Panc1 (cell line): Measurements from ENCODE around the gene TUBA4A. TPM values are rescaled to one million over a fixed set of nuclear protein-coding genes. Genes with fewer than 3 reads are reported as not detected.

Experiments
- ATAC-seq: fragments of 200-7000 bp; cut with Tn5 transposase; 2 replicates; pipeline ENCODE4 v1.9.1; 2020; ENCODE audit warnings: mild to moderate bottlenecking, moderate library complexity
- BruUV-seq: library from RNA; stranded (reverse); fragments of 400-500 nt; replicated peaks from 2 replicates; lab custom pipeline; 2021; lab: Mats Ljungman, UMichigan
- CTCF ChIA-PET: fragments of 300-600 bp; sonication (Branson Sonifier 250); formaldehyde crosslinking; loops from one replicate; lab custom pipeline; 2022; ENCODE audit warnings: antibody characterized with exemption; lab: Charles Lee
- POLR2A ChIA-PET: fragments of 300-600 bp; sonication (Branson Sonifier 250); formaldehyde crosslinking; loops from one replicate; lab custom pipeline; 2022; ENCODE audit warnings: antibody characterized with exemption; lab: Charles Lee
- DNase-seq: peaks from one replicate; pipeline ENCODE4 v3.0.0-alpha.2; 2010; ENCODE audit warnings: low read depth, low spot score
- H3K27ac ChIP-seq: 2 replicates; pipeline ENCODE4 v1.5.1; 2011; ENCODE audit warnings: mild to moderate bottlenecking, low read length, inconsistent platforms
- H3K27me3 ChIP-seq: fragments of 200-500 bp; sonication (Bioruptor generic); 2 replicates; pipeline ENCODE4 v1.6.0; 2014; ENCODE audit warnings: low read length, inconsistent platforms; ENCODE audit not compliant: control insufficient read depth, insufficient read depth
- H3K36me3 ChIP-seq: fragments of 200-500 bp; sonication (Bioruptor generic); 2 replicates; pipeline ENCODE4 v1.5.1; 2014; ENCODE audit warnings: inconsistent platforms, mild to moderate bottlenecking, low read length, moderate library complexity; ENCODE audit not compliant: control insufficient read depth, insufficient read depth
- H3K4me1 ChIP-seq: 2 replicates; pipeline ENCODE4 v1.5.1; 2011; ENCODE audit warnings: inconsistent platforms, mild to moderate bottlenecking, low read length, moderate library complexity; ENCODE audit not compliant: control insufficient read depth, insufficient read depth
- H3K4me3 ChIP-seq, 2 experiments: 2 replicates each; pipeline ENCODE4 v1.5.1; 2011 to 2012; ENCODE audit warnings: low read depth in 2 of 2, low read length in 2 of 2, mild to moderate bottlenecking in 2 of 2, inconsistent platforms in 1 of 2, moderate library complexity in 1 of 2
- H3K9me3 ChIP-seq: fragments of 200-500 bp; sonication (Bioruptor generic); 2 replicates; pipeline ENCODE4 v1.5.1; 2014; ENCODE audit warnings: low read depth, mild to moderate bottlenecking, inconsistent platforms, low read length, moderate library complexity; ENCODE audit not compliant: control insufficient read depth, insufficient read depth
- POLR2AphosphoS5 ChIP-seq: IDR thresholded peaks from 2 replicates; pipeline ENCODE4 v1.6.1; 2012; ENCODE audit warnings: mild to moderate bottlenecking, low read depth, low read length, moderate library complexity
- SIN3A ChIP-seq: IDR thresholded peaks from 2 replicates; pipeline ENCODE4 v1.6.1; 2012; ENCODE audit warnings: low read depth, mild to moderate bottlenecking, low read length, moderate library complexity, borderline replicate concordance; ENCODE audit not compliant: insufficient read depth
- TCF7L2 ChIP-seq: IDR thresholded peaks from 2 replicates; pipeline ENCODE4 v1.6.1; 2011; ENCODE audit warnings: mild to moderate bottlenecking, low read depth, low read length, inconsistent platforms
- in situ Hi-C: cut with HindIII; loops from 2 replicates; pipeline ENCODE4 v1.10.0; 2016; ENCODE audit warnings: low sequenced_read_pairs, low pct_unique_long_range_greater_than_20kb
- intact Hi-C: fragments of 100-400 bp; cut with micrococcal nuclease; formaldehyde crosslinking; loops from one replicate; pipeline ENCODE4 v1.10.0; 2022; ENCODE audit not compliant: unreplicated experiment
- total RNA-seq: library from RNA; stranded (reverse); gene quantifications from one replicate; pipeline ENCODE4 v1.2.1, GENCODE V29; 2021; ENCODE audit not compliant: unreplicated experiment
- TF ChIP-seq, protein P1 (sequence below): fragments of 450-650 bp; IDR thresholded peaks from 2 replicates; pipeline ENCODE4 v1.5.1; 2017; ENCODE audit warnings: mild to moderate bottlenecking
- TF ChIP-seq, protein P2 (sequence below), 2 experiments: IDR thresholded peaks; 2 replicates each; pipeline ENCODE4 v1.6.1; 2011 to 2012; ENCODE audit warnings: low read depth in 2 of 2, control low read depth in 1 of 2, low read length in 1 of 2, mild to moderate bottlenecking in 1 of 2, moderate library complexity in 1 of 2; ENCODE audit not compliant: insufficient read depth in 1 of 2

The TUBA4A gene
- total RNA-seq, 1 experiment from 2014 or later = 12.9 TPM

DNA sequence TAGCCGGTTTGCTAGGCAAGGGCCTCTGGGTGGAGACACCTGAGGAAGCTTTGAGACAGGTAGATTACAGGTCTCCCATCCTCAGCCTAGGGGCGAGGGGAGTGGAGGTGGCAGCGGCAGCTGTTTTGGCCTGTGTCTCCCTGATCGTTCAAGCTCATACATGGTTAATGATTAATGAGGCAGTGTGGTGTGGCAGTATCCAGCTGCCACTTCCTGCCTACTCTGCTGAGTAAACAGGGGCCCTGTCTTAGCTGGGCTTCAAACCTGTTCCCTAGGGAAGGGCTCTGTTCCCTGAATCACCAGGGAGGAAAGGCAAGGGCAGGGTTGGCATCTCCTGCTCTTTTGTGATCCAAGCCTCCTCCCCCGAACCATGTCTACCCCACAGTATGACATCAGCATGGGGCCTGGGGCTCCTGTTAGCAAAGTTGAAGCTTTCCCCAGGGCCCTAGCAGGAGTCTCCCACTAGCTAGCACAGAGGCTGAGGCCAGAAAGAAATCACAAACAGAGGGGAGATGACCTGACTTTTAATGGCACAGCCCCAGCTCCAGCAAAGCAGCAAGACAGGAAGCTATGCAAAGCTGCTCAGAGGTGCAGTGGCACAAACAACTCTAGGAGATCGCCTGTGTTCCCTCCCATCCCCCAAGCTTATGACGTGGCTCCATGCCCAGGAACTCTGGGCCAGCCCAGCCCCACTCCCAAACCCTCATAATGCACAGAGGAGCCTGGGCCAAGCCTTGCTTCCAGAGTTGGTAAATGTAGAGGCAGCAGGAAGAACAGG, 4.3 kb downstream of the TUBA4A start:
- Histone ChIP-seq H3K9me3 (no peaks in the 10 kb centered on the region), H3K36me3 (no peaks in the 10 kb centered on the region; the same call in 1 of the 2 replicates), H3K4me3 (no peak overlapping the region), H3K27me3 (no peaks in the 10 kb centered on the region), H3K27ac (peak overlapping the region; percentile 65), H3K4me1 (peaks cover 50% of the 10 kb centered on the region)
- DNase-seq (no peak), ATAC-seq (peak; percentile 7; the same call in 1 of the 2 replicates)
- CTCF ChIA-PET = interaction anchor here (0.6 to 1.1 kb wide), 3 partner anchors 31 to 102 kb away, joined by 3 to 6 read pairs (median 3); no protein-coding TSS in a partner anchor
- in situ Hi-C loops = no loop called here
- POLR2A ChIA-PET = interaction anchor here (0.5 to 0.6 kb wide), 2 partner anchors 38 to 237 kb away, joined by 5 to 13 read pairs; no protein-coding TSS in a partner anchor
- peak; percentile 11; the same call in 1 of the 2 replicates for TF ChIP-seq POLR2AphosphoS5
- no peak for TF ChIP-seq SIN3A
- intact Hi-C loops = no loop called here
- BruUV-seq = no TSS peak

DNA sequence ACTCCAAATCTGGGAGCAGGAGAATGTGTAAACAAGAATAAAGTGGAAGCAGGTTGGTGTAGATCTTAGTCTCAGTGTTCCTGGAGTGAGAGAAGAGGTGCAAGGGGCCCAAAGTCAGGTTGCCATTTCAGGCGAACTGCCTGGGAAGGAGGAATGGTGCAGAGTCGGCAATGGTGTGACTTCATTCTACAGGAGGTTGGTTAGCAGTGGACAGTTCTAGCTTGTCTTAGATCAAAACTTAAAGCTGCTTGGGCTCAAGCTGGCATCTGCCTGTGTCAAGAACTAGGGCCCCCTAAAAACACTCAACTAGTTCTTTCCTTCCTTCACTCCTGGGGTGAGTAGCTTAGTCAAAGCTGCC, 4.9 kb downstream of the TUBA4A start:
- Histone ChIP-seq H3K36me3 (no peaks in the 10 kb centered on the region; the same call in 1 of the 2 replicates), H3K9me3 (no peaks in the 10 kb centered on the region), H3K4me3 (no peak overlapping the region), H3K4me1 (peaks cover 51% of the 10 kb centered on the region), H3K27ac (peak overlapping the region; percentile 65), H3K27me3 (no peaks in the 10 kb centered on the region)
- in situ Hi-C loops = no loop called here
- no peak for DNase-seq
- no peak for ATAC-seq
- POLR2A ChIA-PET = interaction anchor here (0.7 kb wide), 1 partner anchor 30 kb away, joined by 3 read pairs; no protein-coding TSS in a partner anchor
- TF ChIP-seq, protein P1, sequence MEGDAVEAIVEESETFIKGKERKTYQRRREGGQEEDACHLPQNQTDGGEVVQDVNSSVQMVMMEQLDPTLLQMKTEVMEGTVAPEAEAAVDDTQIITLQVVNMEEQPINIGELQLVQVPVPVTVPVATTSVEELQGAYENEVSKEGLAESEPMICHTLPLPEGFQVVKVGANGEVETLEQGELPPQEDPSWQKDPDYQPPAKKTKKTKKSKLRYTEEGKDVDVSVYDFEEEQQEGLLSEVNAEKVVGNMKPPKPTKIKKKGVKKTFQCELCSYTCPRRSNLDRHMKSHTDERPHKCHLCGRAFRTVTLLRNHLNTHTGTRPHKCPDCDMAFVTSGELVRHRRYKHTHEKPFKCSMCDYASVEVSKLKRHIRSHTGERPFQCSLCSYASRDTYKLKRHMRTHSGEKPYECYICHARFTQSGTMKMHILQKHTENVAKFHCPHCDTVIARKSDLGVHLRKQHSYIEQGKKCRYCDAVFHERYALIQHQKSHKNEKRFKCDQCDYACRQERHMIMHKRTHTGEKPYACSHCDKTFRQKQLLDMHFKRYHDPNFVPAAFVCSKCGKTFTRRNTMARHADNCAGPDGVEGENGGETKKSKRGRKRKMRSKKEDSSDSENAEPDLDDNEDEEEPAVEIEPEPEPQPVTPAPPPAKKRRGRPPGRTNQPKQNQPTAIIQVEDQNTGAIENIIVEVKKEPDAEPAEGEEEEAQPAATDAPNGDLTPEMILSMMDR = no peak
- no peak for TF ChIP-seq POLR2AphosphoS5
- TF ChIP-seq TCF7L2 = no peak
- TF ChIP-seq, protein P2, sequence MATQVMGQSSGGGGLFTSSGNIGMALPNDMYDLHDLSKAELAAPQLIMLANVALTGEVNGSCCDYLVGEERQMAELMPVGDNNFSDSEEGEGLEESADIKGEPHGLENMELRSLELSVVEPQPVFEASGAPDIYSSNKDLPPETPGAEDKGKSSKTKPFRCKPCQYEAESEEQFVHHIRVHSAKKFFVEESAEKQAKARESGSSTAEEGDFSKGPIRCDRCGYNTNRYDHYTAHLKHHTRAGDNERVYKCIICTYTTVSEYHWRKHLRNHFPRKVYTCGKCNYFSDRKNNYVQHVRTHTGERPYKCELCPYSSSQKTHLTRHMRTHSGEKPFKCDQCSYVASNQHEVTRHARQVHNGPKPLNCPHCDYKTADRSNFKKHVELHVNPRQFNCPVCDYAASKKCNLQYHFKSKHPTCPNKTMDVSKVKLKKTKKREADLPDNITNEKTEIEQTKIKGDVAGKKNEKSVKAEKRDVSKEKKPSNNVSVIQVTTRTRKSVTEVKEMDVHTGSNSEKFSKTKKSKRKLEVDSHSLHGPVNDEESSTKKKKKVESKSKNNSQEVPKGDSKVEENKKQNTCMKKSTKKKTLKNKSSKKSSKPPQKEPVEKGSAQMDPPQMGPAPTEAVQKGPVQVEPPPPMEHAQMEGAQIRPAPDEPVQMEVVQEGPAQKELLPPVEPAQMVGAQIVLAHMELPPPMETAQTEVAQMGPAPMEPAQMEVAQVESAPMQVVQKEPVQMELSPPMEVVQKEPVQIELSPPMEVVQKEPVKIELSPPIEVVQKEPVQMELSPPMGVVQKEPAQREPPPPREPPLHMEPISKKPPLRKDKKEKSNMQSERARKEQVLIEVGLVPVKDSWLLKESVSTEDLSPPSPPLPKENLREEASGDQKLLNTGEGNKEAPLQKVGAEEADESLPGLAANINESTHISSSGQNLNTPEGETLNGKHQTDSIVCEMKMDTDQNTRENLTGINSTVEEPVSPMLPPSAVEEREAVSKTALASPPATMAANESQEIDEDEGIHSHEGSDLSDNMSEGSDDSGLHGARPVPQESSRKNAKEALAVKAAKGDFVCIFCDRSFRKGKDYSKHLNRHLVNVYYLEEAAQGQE (IDR thresholded peaks at IDR 0.05; ENCODE audit: insufficient read depth in 1 of 2, low read depth in 2 of 2, low read length in 1 of 2) = no peak
- no peak for TF ChIP-seq SIN3A
- no TSS peak for BruUV-seq
- CTCF ChIA-PET = interaction anchor here (0.8 to 1.1 kb wide), 2 partner anchors 31 to 46 kb away, joined by 3 to 6 read pairs; no protein-coding TSS in a partner anchor
- intact Hi-C loops = no loop called here
